Lower leg skin (tissue), 4 donors: ENCODE data around the gene SLC12A3. TPM values are rescaled to one million over a fixed set of nuclear protein-coding genes. Genes with fewer than 3 reads are reported as not detected.

ENCODE experiments used
- DNase-seq, 2 donors: peaks; one replicate each; pipeline ENCODE4 v3.0.0-alpha.2; 2019; ENCODE audit warnings: low spot score in 2 of 2
- H3K4me3 ChIP-seq: fragments of 200-600 bp; sonication (generic); 2 replicates; pipeline ENCODE4 v1.5.1; 2017; ENCODE audit warnings: mild to moderate bottlenecking, low read depth; ENCODE audit not compliant: poor library complexity, severe bottlenecking
- POLR2A ChIP-seq, 2 donors: fragments of 450-650 bp; IDR thresholded peaks; one replicate each; pipeline ENCODE4 v1.6.1; 2016 to 2017; ENCODE audit warnings: antibody characterized with exemption in 2 of 2, mild to moderate bottlenecking in 1 of 2, moderate library complexity in 1 of 2
- WGBS, 2 donors: methylation state at CpG; one replicate each; pipeline ENCODE4 v1.1.5; 2018; 5-methylcytosine and 5-hydroxymethylcytosine counted together
- intact Hi-C: fragments of 100-400 bp; cut with DNase I; formaldehyde crosslinking; loops from one replicate; pipeline ENCODE4 v1.15.0; 2023; ENCODE audit warnings: low total_unique reads
- total RNA-seq, 4 donors: library from RNA; depleted of rRNA; stranded (reverse); fragments of >200 nt; gene quantifications; one replicate each; pipeline ENCODE4 v1.1.0, GENCODE V29; 2016
- TF ChIP-seq, protein P1 (sequence below), 3 donors: fragments of 450-650 bp; IDR thresholded peaks; one replicate each; pipeline ENCODE4 v1.5.1; 2016; ENCODE audit warnings: antibody characterized with exemption in 3 of 3, mild to moderate bottlenecking in 3 of 3, moderate library complexity in 2 of 3

SLC12A3 gene
- total RNA-seq, 4 donors from 2014 or later, result not detected

DNA sequence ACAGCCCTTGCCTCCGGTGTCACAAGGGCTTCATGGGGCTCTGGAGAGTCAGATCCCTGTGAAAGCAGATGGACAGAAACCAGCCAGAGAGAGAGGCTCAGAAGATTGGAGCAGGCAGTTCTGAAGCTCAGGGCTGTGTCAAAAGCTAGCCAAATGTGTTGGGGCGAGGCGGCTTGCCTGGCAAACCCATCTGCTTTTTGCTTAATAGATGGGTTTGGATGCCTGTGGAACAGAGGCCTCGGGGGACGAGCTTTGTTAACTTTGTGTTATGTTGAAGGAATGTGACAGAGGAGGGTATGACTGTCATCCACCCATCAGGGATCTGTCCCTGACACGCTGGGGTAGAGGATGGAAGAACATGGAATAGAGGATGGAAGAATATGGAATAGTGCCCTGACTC is 21.0 kb upstream of the SLC12A3 start:
- intact Hi-C loops, result no loop called here
- TF ChIP-seq, protein P1, sequence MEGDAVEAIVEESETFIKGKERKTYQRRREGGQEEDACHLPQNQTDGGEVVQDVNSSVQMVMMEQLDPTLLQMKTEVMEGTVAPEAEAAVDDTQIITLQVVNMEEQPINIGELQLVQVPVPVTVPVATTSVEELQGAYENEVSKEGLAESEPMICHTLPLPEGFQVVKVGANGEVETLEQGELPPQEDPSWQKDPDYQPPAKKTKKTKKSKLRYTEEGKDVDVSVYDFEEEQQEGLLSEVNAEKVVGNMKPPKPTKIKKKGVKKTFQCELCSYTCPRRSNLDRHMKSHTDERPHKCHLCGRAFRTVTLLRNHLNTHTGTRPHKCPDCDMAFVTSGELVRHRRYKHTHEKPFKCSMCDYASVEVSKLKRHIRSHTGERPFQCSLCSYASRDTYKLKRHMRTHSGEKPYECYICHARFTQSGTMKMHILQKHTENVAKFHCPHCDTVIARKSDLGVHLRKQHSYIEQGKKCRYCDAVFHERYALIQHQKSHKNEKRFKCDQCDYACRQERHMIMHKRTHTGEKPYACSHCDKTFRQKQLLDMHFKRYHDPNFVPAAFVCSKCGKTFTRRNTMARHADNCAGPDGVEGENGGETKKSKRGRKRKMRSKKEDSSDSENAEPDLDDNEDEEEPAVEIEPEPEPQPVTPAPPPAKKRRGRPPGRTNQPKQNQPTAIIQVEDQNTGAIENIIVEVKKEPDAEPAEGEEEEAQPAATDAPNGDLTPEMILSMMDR (IDR thresholded peaks at IDR 0.05), result no peak
- no peak for TF ChIP-seq POLR2A (IDR thresholded peaks at IDR 0.05)
- 62 to 78% methylated on average over 6 of the region's 6 CpGs for WGBS, 2 donors
- no peak overlapping the region for H3K4me3 ChIP-seq
- peak in 1 of 2 donors; percentile 78 for DNase-seq

- peak in 1 of 2 donors; percentile 75 for DNase-seq
- WGBS, 2 donors, result 60 to 61% methylated on average over 9 of the region's 9 CpGs
- TF ChIP-seq, protein P1 (IDR thresholded peaks at IDR 0.05), result no peak
- no peak for TF ChIP-seq POLR2A (IDR thresholded peaks at IDR 0.05)
- intact Hi-C loops, result no loop called here
- H3K4me3 ChIP-seq, result no peak overlapping the region
These were observed 17.7 kb upstream of the SLC12A3 start for GRCh38 chr16:56847173-56847910.

DNA sequence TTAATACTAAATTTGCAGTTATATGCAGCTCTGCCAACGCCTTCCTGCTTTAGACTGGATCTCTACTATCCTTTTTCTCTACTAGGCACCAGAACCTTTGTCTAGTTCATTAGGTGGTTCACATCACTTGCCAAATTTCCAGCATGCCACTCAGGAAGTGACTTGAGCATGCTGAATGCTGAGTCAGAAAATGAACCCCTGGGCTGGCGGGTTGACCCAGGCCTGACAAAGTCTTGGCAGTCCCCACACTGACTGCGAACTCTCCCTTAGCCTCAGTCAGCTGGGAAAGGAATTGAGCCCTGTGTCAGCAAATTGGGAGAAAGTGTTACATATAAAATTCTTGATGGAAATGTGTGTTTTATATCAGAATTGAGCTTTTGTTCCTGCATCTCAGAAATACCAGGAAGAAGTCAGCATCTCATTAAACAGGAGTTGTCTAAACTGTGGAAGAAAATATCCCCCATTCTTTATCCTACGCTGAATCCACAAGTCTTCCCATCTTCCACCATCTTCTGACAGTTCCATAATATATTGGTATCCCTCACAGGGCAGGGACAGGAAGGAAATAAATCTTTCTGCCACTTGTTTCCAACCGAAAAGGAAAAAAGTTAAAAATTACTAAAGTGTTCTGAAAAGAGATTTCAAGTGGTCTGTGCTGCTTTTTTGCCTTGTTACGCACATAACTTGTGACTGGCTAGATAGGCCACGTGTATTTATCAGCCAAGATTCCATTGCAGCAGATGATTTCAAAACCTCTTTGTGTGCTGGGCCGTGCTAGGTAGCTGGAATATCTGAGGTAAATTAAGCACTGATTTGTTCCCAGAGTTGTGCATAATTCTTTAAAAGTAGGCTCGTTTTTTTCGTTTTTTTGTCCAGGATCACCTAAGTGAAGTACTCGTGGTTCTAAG is 16.7 kb upstream of the SLC12A3 start:
- peak in 1 of 2 donors; percentile 78 for DNase-seq
- intact Hi-C loops, result no loop called here
- no peak for TF ChIP-seq POLR2A (IDR thresholded peaks at IDR 0.05)
- TF ChIP-seq, protein P1 (IDR thresholded peaks at IDR 0.05), result no peak
- H3K4me3 ChIP-seq, result no peak overlapping the region
- 73 to 75% methylated on average over 11 of the region's 11 CpGs for WGBS, 2 donors

GRCh38 chr16:56848955-56849689 is 15.9 kb upstream of the SLC12A3 start:
- intact Hi-C loops, result no loop called here
- TF ChIP-seq, protein P1 (IDR thresholded peaks at IDR 0.05), result no peak
- TF ChIP-seq POLR2A (IDR thresholded peaks at IDR 0.05), result no peak
- peak in 1 of 2 donors; percentile 76 for DNase-seq
- H3K4me3 ChIP-seq, result no peak overlapping the region
- WGBS, 2 donors, result 34 to 42% methylated on average over 7 of the region's 7 CpGs
